ENCODE data around the gene GRIA3.

- TF ChIP-seq, protein P1, sequence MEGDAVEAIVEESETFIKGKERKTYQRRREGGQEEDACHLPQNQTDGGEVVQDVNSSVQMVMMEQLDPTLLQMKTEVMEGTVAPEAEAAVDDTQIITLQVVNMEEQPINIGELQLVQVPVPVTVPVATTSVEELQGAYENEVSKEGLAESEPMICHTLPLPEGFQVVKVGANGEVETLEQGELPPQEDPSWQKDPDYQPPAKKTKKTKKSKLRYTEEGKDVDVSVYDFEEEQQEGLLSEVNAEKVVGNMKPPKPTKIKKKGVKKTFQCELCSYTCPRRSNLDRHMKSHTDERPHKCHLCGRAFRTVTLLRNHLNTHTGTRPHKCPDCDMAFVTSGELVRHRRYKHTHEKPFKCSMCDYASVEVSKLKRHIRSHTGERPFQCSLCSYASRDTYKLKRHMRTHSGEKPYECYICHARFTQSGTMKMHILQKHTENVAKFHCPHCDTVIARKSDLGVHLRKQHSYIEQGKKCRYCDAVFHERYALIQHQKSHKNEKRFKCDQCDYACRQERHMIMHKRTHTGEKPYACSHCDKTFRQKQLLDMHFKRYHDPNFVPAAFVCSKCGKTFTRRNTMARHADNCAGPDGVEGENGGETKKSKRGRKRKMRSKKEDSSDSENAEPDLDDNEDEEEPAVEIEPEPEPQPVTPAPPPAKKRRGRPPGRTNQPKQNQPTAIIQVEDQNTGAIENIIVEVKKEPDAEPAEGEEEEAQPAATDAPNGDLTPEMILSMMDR (conservative IDR thresholded peaks at IDR 0.05) = no peak
- TF ChIP-seq ZFX (IDR thresholded peaks at IDR 0.05) = no peak
Measured at GRCh38 chrX:123210252-123210651, 26.2 kb downstream of the GRIA3 start.
